ENCODE measurements around the gene RAET1L.

DNA sequence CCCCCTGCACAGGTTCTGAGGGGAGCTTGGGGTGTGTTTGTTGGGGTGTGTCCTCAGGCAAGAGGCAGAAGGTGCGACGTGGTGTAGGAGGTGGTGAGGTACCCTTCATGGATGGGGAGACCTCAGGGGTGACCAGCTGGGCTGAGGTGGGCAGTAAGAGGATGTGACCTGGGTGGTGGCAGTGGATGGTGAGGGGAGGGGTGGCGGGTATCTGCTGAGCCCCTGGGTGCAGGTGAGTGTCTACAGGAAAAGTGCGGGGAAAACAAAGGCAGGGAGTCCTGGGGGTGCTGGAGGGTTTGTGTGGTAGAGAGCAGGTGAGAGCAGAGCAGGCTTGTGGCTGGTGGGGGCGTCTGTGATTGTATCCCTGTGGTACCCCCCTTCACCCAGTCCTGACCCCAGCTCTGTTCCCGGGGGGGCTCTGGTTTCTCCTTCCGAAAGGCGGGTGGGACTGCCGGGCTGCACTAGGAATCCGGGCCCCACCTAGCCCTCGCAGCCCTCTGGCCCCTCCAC lies 631 bp downstream of the RAET1L start:
- TF ChIP-seq EZH2 (IDR thresholded peaks at IDR 0.05) (no peak), POLR2AphosphoS5 (IDR thresholded peaks at IDR 0.05; ENCODE audit: borderline replicate concordance, low read depth, low read length) (no peak)

Measured in SK-N-MC (cell line).